CMK (cell line): ENCODE results near the gene NHLH2.

ENCODE experiments used
- DNase-seq: peaks from one replicate; pipeline ENCODE4 v3.0.0-alpha.2; 2010; ENCODE audit warnings: low read depth

Gene NHLH2

DNA sequence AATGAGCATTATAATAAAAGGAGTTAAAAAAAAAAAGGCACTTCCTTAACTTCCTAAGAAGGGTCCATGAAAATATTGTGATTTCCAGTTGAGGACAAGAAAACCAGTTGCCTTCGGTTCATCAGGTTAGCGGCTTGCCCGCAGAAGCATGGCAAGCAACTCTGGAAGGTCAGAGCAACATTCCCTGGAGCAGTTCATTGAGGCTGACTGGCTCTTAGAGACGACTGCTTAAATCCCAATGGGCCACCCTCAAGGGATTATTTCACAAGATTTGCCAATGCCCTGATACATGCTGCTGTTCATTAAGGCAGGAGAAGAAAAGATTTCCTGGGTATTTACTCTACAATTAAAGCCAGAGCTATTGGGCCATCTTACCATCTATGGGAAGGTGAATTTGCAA, 43.4 kb downstream of the NHLH2 start:
- DNase-seq = no peak

DNA sequence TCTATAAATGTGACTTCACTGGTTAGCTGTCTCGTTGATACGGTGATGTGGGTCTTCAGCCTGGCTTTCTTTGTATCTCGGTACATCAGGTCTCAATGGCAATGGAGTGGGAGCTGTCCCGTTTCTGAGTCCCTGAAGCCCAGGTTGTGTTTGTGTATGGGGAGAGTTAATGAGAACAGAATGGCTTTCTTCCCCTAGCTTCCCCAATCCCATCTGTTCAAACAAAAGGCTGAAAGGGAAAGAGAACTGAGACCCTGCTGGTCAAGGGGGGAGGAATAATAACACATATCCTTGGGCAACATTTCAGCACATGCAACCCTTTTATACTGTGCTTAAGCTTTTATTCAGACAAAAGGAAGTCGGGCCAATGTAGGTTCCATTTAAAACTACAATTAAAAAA, 44.0 kb downstream of the NHLH2 start:
- DNase-seq = no peak

DNA sequence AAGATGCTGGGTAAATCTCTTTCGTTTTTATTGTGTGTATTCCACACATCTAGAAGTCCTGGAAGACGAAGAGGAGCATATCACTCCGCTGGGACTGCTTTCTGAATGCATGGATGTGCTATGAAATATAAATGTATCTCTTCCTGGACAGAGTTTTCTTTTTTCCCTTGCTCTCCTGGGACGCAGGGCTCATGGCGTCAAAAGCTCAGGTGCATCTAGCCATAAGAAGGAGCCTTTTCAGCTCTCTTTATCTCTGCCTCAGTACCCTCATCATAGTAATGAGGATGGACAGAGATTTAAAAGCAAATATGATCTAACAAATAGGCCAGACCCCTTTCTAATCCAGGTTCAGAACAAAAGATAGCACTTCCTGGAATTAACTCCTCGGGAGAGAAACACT, 44.9 kb downstream of the NHLH2 start:
- DNase-seq = no peak

DNA sequence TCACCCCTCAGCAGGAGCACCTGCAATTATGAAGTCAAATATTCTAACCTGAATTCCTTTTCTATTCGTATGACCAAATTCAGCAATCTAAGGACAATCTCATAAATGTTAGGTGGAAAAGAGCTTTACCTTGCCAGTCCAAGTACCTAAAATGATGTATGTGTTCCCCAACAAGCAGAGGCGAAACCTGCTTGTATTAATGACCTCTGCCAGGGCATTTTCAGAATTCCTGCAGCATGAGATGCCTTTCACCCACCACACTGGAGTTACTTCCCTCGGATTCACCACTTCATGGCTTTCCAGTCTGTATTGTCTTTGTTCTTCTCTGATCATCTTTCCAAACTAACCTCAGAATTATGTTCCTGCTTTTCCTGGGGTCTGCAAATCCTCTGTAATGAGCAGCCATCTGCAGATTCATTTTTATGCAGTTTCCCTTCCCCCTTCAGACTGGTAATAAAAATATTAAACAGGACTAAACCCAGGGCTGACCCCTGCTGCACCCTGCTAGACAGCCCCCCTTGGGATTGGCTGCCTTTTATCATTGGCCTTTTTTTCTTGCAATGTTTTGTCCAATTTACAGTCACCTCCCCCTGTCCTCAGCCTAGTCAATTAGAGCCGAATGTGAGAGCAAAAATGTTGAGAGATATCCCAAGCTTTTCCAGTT, 45.8 kb downstream of the NHLH2 start:
- DNase-seq = no peak

DNA sequence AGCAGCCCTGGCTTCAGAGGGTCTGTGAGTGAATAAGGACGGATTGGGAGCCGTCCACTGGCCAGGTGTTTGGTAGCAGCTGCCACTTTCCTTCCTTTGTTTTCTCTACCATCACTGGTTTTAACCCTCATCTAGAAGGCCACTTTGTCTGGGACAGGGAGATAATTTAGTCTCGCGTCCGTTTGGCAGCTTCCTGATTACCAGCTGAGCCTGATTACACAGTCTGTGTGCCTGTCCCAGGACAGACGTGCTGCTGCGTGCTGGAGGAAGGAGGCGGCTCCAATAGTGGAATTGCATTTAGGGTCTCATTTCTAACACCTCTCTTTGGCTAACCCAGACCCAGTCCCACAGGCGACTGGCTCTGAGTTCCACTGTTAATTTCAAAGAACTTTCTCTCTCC, 47.8 kb downstream of the NHLH2 start:
- no peak for DNase-seq

DNA sequence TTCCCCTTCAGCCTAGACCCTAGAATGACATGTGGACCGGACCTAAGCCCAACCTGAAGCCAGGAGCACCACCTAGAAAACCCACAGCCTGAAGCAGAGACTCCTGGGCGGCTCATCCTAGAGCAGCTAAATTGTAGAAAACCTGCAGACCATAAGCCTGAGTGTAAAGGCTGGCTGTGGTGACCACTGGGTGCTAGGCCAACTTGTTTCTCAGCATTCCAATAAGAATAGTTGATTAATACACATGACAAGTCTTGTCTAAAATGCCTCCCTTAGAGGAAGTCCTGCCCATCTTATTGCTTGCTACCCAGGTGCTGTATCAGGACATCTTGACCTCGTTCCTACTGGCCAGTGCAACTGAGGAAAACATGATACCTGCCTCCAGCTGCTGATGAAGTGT, 49.1 kb downstream of the NHLH2 start:
- DNase-seq = no peak

DNA sequence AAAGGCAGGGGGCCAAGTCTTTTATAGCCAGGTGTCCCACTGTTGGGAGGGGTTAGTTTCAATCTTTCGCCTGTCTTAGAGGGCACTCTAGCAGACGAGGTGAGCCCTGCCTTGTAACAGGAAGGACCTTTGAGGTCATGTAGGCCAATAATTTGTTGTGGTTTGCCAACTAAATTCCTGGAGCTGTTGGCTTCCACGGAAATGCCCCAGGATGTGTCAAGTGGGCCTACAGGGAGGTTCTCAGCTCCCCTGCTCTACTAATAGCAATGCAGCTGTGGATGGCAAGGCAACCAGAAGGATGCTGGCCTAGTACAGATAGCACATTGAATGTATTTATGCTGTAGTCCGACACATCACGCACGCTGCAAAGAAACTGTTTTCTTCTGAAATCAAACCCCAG, 50.1 kb downstream of the NHLH2 start:
- no peak for DNase-seq

DNA sequence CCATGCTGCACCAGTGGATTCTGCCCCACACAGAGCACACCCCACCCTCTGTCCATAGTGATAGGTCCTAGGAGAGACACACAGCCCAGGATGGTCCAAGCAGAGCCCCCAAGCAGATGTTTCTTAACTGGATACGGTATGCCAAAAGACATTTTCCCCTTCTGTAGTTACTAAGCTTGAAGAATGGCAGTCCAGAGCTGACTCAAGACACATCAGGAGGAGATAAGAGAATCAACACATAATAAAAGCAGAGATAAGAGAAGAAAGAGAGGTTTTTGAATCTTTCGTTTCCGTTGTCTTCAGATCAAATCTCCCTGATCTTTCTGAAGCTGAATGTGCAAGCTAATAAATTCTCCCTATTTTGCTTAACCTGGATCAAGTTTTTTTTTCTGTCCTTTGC, 50.6 kb downstream of the NHLH2 start:
- no peak for DNase-seq
